GM19240 (cell line): ENCODE data around the gene RIC3.

Experiments used
- DNase-seq: peaks from one replicate; pipeline ENCODE4 v3.0.0; 2011; ENCODE audit warnings: low spot score; ENCODE audit not compliant: insufficient read length

RIC3 gene

DNA sequence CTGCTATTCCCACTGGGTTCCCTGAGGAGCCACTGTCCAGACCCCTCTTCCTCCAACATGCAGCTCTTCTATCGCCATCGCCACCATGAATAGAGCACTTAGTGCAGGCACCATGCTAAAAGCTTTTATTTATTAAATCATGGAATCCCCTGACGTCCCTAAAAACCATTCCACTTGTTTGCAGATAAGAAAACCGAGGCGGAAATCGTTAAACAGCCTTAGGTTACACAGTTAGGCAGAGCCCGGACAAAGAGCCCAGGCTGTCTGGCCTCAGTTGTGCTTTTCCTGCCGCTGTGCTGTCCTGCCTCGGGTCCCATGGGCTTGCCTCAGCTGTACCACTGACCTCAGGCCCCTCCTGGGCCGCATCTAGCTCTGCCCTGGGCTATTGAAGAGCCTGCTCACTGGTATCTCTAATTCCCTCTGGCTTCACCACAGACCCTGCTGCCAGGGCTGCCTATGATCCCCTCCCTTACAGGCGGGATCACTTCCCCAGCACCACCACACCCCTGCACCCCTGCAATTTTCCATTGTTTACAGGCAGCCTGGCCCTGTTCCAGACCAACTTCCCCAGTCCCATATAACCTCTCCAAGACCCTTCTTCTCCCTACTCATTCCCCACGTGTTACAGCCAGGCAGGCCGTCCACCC, 100.8 kb downstream of the RIC3 start:
- DNase-seq: no peak

DNA sequence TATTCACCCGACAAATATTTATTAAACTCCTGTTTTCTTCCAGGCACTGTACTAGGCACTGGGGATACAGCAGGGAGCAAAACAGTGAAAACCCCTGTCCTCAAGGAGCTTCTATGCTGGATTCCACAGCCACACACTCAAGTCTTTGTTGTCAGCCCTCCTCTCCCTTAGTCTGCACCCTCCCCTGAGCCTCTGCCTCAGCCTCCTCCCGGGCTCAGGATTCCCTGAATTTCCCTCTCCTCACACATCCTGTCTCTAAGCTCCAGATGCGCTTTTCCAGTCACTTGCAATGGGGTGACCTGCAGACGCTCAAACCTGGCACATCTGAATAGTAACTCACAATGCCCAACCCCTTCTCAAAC, 101.3 kb downstream of the RIC3 start:
- DNase-seq: no peak

DNA sequence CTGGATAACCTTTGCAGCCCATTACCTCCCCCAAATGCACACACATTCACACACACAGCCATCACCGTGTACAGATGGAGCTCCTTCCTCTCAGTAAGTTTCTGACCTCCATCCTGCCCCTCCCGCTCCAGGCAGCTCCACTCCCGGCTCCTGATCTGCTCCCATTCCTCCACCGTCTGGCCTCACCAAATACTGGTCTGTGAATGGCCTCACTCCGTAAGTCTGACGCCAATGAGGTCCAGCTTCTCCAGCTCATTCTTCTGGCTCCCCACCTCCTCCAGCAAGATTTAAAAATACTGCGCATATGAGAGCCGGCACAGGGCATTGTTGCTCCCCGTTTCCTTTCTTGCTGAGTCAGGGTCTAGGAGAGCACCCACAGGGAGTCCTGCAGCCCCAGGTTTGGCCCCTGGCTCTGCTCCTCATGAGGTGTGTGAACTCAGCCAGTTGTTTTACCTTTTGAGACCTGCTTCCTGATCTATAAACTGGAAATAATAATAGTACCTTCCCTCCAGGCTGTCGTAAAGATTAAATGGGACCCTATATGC, 101.8 kb downstream of the RIC3 start:
- no peak for DNase-seq

DNA sequence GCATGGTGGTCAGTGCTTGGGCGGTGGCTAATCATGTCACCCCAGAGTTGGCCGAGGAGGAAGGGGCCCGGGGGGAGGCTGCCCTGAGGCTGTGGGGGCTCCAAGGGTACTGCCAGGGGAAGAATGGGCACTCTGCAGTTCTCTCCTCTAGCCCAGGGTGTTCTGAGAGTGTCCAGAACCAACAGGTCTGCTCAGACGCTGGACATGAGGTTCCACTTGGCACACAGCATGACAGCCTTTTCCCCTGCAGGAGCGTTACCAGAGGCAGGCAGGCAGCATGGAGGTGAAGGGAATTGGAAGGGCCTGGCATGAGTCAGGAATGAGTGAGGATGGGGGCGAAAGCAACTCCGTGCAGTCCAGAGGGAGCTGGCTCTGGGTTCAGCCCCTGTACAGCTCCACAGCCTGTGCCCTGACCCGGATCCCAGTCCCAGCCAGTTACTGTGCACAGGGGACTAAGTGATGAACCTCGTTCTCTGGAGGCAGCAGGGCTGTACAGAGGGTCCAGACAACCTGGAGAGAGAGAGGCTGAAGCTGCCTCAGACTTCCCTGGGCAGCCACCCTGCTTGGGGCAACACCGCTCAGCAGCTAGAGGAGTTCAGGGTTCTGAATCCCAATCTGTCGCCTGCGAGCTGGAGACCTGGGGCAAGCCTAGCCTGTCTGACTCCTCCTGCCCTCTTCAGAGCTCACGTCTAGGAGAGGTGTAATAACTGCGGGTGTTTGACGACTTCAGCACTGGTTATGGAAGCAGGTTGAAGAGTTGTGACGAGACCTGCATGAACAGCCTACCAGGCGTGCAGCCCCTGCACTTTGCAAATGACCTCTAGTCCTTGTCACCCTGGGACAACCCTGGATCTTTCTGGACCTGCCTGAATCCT, 102.6 kb downstream of the RIC3 start:
- no peak for DNase-seq

DNA sequence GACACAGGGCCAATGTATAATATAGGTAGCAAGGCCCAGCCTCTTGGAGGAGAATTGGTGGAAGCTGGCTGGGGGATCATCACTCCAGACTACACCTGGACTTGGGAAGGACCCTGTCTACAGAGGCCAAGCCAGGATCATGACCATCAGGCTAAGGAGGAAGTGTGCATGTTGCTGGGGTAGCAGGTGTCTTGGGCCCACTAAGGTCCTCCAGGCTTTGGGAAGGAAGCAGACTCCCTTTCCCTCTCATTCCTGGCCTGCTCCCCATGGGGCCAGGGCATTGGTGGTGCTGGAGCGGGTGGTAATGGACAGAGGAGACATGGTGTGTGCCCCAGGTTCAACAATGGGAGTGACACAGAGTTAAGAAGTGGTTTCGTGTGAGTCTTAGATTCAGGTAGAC, 103.8 kb downstream of the RIC3 start:
- no peak for DNase-seq

DNA sequence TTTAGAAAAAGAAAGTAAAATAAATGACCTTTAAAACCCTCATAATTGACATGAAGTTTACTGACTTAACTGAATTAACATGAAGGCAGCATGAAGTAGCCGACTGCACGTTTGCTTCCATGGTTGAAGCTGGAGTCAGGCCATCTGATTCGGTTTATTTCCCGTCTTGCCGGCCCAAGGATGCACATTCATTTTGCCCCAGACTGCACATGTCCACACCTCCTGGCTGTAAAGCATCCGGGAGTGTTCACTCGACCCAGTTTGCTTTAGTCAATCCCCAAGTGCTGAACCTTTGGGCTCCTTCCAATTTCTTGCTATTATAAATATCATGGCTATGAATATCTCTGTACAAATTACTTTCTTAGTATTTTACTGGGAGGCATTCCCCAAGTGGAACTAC, 105.5 kb downstream of the RIC3 start:
- no peak for DNase-seq

GRCh38 chr11:8062781-8063257, 106.0 kb downstream of the RIC3 start:
- no peak for DNase-seq

DNA sequence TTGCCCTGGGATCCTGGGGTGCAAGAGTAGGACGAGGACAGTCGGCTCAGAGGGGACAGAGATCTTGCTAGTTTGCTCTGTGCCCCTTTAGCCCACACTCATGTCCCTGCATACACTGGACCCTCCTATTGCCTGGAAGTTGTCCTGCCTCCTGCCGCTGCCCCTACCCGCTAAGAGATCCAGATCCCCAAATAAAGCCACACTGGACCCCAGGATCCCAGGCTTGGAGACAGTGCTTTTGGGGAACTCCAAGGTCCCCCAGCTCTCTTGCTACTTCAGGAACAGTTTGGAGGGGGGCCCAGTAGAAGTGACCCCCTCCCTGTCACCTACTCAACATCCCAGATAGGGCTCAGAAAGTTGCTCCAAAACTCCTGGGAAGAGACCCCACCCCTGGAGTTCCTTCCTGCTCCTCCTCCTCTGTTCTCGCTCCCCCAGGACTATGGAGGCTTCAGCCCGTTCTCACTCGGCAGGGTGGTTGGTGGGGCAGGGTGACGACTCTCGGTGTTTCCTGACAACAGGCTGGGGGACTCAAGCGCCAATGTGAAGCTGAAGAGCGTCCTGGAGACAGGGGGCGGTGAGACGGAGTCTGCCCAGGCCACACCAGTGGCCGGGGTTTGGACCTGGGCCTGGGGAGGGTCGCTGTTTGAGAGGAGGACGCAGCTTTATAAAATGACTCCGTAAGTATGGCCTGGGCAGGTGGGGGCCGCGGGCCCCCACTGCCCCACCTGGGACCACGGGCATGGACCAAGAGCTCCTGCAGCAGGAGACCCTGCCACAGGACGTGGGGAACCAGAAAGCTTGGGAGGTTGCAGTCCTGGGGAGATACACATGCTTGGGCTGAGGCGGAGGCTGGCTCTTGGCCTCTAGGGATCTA, 107.0 kb downstream of the RIC3 start:
- DNase-seq: no peak

DNA sequence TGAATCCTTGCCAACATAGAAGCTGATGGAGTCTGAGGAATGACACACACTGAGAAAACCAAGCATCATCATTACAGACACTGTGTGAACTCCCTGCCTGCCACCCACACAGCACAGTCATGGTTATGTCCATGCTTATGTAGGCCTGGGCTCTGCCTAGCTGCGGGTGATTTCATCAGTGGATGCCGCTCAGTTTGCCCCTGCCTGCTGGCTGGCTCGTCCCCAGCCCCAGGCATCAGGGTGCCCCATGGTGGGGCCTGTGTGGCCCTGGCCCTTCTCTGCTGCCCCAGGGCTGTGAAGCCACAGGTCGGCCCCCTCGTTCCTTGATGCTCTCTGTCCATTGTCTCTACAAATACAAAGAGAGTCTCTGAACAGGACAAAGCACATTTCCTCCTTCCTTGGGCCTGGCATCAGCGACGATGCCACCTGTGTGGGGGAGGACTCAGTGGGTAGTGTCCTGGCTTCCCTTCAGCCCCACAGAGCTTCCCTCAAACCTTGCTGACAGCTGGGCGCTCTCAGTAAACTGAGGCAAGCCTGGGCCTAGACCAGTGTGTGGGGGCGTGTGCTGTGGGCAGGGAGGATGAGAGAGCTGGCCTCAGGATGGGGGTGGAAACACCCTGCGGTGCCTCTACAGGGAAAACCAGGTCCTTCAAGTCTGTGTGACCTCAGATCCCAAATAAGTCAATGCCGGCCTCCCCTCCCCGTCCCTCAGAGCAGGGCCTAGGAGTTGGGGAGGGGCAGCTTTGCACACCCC, 107.8 kb downstream of the RIC3 start:
- DNase-seq: no peak

DNA sequence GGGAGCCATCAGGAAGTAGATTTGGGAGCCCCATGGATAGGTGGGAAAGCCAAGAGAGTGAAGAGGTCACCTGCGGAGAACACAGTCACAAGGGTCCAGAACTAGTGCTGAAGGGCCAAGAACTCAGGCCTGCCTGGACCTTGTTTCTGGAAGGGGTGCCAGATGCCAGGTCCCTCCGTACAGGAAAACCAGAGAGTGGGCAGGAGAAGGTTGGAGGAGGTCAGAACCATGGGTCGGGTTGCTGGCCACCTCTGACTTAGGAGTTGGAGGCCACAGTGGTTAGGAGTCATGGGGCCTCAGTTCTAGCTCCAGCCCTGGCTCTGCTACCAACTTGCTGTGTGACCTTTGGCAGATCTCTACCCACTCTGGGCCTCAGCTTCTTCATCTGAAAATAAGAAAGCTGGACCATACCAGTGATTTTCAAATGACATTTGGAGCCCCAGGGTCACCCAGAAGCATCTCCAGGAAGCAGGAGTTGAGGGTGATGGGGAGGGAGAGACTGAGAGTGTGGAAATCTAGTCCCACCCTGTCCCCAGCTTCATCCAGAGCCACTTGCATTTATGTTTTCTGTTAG, 108.6 kb downstream of the RIC3 start:
- no peak for DNase-seq

- no peak for DNase-seq
Measured at GRCh38 chr11:8059571-8060011, 109.2 kb downstream of the RIC3 start.

GRCh38 chr11:8059030-8059429, 109.8 kb downstream of the RIC3 start:
- no peak for DNase-seq

DNA sequence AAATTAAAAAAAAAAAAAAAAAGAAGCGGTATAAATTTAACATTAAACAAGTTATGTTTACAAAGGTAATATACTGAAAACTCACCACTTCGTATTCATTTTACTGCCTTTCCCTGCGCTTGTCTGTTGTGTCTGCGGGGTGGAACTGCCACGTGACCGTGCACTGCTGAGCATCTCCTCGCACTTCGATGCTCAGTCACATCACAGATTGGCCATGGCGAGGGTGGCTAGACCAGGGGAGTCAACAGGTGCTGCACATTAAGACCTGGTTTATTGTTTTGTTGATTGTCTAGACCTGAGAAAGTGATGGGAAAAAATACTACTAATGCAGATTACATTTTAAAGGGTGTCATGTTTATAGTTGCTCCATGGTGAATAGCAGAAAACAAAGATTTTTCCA, 110.6 kb downstream of the RIC3 start:
- no peak for DNase-seq

DNA sequence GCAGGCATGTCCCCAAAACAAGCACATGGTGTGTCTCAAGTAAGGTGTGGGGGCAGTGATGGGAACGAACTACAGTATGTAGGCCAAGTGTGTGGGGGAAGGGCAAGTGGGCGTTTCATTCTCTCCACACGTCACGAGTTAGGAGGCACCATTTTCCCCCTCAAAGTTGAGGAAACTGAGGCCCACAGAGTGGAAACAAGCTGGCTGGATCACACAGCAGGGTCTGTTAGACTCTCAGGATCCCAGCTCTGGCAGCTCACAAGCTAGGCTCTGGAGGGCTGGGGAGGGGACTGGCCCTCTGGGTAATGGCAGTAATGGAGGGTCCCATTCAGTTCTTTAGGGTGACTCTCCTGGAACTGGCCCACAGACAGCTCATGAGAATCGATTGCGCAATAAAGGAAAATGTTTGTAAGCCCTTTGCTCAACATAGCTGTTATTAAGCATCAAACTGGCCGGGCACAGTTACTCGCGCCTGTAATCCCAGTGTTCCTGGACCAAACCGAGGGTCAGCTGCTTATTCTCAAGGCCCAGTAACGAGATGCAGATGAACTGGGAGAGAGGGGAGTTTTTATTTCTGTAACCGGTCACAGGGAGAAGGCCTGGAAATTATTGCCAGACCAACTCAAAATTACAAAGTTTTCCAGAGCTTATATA, 111.9 kb downstream of the RIC3 start:
- DNase-seq: no peak
